Eye (tissue), 1 donor: Measurements from ENCODE around the gene THEMIS2.
"Not testable (repeated sequence)": the region's sequence is repeated elsewhere in the genome, so short reads cannot be mapped to it uniquely, and the experiment has no call there.

ENCODE experiments used
- DNase-seq: peaks from one replicate; pipeline ENCODE4 v3.0.0-alpha.2; 2015

The THEMIS2 gene

GRCh38 chr1:27872059-27872801 is at the start of gene THEMIS2:
Gene THEMIS2, plus strand, starts transcription at chr1:27872544. Its CDS starts 28 bp downstream, at chr1:27872572.
- DNase-seq: peak; percentile 64

DNA sequence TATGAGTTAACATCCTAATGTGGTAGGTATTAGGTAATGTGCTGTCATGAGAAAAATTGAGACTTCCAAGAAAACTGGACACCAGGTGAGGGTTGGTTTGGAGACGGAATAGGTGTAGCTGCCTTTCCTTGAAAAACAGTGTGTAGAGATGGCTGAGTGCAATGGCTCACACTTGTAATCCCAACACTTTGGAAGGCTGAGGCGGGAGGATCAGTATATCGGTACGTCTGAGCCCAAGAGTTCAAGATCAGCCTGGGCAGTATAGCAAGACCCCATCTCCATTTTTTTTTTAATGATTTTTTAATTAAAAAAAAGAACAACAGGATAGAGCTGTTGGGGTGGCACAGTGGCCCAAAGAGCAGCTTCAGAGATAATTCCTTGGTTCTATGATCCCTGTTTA is 48.6 kb upstream of the THEMIS2 start:
- DNase-seq: no peak

DNA sequence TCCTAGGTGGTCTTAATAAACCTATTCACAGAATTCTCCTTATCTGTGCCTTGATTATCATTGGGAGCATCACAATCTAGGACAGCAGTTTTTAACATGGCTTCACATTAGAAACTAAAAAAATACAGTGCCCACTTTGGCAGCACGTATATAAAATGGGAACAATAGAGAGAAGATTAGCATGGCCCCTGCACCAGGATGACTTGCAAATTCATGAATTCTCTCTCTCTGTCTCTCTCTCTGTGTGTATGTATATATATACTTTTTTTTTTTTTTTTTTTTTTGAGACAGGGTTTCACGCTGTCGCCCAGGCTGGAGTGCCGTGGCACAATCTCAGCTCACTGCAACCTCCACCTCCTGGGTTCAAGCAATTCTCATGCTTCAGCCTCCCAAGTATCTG is 47.9 kb upstream of the THEMIS2 start:
- DNase-seq: no peak

- DNase-seq: not testable (repeated sequence)
Measured at GRCh38 chr1:27829339-27829960, 42.9 kb upstream of the THEMIS2 start.

GRCh38 chr1:27830621-27831440 is 41.5 kb upstream of the THEMIS2 start, which contains the start of gene PPP1R8:
Gene PPP1R8, plus strand, starts transcription at chr1:27830782. Its CDS starts 54 bp downstream, at chr1:27830836.
- DNase-seq: peak; percentile 98

- peak; percentile 32 for DNase-seq
Measured at GRCh38 chr1:27831568-27832410, 40.6 kb upstream of the THEMIS2 start.

- DNase-seq: no peak
Measured at GRCh38 chr1:27832762-27833161, 39.6 kb upstream of the THEMIS2 start.

DNA sequence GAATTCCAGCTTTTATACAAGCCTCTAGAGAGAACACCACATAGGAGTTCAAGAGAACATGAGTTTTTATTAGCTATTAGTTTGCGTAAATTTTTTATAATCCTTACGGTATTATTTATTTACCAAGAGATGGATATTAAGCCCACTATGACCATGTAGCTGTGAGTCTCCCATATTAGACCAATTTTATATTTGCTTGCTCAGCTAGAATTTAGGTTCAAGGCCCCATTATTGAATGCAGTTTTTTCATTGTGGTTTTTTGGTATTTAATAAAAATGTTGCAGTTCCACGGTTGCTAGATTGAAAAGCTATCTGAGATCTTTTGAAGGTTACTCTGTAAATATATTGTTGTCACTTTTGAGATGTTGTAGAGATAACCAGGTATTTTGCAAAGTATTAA is 38.9 kb upstream of the THEMIS2 start:
- DNase-seq: no peak

- DNase-seq: no peak
Measured at GRCh38 chr1:27835046-27835445, 37.3 kb upstream of the THEMIS2 start.

GRCh38 chr1:27835501-27835900 is 36.8 kb upstream of the THEMIS2 start:
- no peak for DNase-seq

DNA sequence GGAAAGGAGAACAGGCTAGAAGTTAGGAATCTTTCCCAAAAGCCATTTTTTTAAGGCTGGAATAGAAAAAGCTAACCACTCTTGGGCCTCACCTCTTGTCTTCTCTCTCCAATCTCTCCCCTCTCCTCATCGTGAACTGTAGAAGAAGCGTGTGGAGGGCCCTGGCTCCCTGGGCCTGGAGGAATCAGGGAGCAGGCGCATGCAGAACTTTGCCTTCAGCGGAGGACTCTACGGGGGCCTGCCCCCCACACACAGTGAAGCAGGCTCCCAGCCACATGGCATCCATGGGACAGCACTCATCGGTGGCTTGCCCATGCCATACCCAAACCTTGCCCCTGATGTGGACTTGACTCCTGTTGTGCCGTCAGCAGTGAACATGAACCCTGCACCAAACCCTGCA is 22.4 kb upstream of the THEMIS2 start:
- DNase-seq: no peak

GRCh38 chr1:27855085-27855484 is 17.3 kb upstream of the THEMIS2 start:
- DNase-seq: no peak

GRCh38 chr1:27856561-27857343 is 15.6 kb upstream of the THEMIS2 start:
- DNase-seq: no peak

- not testable (repeated sequence) for DNase-seq
Measured at GRCh38 chr1:27857552-27857951, 14.8 kb upstream of the THEMIS2 start.

- DNase-seq: peak; percentile 85
Measured at GRCh38 chr1:27858072-27858948, 14.0 kb upstream of the THEMIS2 start.

DNA sequence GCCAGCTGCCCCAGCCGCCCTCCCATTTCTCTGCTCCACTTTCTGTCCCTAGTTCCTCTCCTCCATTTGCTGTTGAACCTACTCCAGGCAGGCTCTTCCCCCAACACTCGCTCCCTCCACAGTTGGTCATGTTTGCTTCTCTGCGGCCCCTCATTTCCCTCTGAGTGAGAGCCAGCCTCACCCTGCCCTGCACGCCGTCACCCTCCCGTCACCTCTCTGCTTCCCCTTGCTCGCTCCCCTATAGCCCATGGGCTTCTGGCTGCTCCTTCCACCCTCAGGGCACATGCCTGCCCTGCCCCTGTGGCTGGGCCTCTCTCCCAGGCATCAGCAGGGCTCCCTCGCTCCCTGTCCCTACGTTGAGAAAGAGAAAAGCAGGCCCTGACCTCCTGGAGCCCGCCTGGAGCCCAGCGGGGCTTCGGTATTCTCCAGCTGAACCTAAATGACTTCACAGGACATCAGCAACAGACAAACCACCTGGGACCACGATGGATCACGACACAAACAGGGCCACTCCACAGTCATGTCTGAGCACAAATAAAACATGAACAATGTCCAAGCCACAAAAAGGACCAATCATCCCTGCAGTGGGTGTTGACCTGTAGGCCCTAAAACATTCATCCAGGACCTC is 13.3 kb upstream of the THEMIS2 start:
- DNase-seq: no peak

GRCh38 chr1:27861436-27861835 is 10.9 kb upstream of the THEMIS2 start:
- DNase-seq: no peak

DNA sequence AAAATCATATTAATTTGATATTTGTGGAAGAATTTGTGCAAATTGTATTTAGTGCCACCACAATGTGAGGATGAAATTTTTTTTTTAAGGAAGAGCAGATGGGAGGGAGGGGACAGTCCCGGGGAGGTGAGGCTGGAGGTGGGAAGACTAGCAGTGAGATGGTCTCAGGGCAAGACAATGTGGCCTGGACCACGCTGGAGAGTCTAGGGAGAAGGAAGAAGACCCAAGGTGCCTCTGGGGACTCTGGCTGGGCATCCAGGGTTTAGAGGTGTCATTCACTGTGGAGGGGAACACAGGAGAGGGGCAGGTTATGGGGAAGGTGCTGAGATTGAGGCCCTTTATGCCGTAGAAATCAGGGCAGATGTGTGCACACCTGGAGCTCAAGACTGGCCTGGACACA is 10.3 kb upstream of the THEMIS2 start:
- no peak for DNase-seq

DNA sequence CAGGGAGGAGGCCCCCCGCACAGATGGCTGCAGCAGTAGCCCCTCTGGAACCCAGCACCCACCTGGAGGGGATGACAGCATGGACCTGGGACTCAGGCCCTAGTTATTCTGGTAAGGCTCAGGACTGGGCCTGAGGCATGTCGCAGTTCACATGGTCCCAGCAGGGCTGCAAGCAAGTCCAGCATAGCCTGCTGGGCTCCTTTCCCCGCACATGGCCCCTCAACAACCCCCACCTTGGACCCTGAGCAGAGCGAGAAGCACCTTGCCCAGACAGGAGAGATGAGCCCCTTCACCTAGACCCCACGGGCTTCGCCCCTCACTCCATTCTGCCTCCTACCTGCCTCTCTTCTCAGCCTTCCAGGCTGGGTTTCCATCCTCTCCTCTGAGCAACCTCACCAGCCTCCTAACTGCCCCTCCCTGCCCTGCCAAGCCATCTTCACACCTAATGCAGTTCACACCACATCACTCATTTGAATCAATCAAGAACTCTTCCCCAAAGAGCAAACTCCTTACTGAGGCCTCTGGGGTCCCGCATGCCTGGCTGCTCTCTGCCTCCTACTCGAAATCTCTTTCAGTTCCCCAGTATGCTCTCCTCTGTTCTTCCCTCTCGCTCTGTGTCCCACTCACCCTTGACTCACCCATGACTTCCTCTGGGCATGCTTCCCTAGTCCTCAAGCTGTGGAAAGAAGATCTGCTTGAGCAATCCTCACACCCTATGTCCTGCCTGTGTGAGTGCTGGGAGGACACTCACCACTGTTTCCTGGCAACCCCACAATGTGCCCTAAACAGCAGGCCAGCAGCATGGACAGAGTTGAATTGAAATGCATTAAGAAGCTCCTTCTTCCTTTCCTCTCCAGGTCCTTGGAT is 9.4 kb upstream of the THEMIS2 start:
- DNase-seq: no peak
